HUES6 (cell line): ENCODE measurements around the gene CD99.

ENCODE experiments used
- H3K27ac ChIP-seq: 2 replicates; pipeline ENCODE4 v1.7.0; 2013; ENCODE audit warnings: low read depth, mild to moderate bottlenecking, low read length, inconsistent platforms
- H3K27me3 ChIP-seq: 2 replicates; pipeline ENCODE4 v1.6.1; 2013; ENCODE audit warnings: low read length; ENCODE audit not compliant: control insufficient read depth, insufficient read depth
- H3K36me3 ChIP-seq: 2 replicates; pipeline ENCODE4 v1.6.1; 2013; ENCODE audit warnings: low read length; ENCODE audit not compliant: control insufficient read depth, insufficient read depth
- H3K4me1 ChIP-seq: 2 replicates; pipeline ENCODE4 v1.6.1; 2013; ENCODE audit warnings: low read length; ENCODE audit not compliant: control insufficient read depth, insufficient read depth
- H3K4me3 ChIP-seq: 2 replicates; pipeline ENCODE4 v1.5.1; 2013; ENCODE audit warnings: low read depth, low read length
- H3K9ac ChIP-seq: one replicate; pipeline ENCODE4 v1.6.1; 2013; ENCODE audit warnings: mild to moderate bottlenecking, low read length
- H3K9me3 ChIP-seq: 2 replicates; pipeline ENCODE4 v1.6.1; 2013; ENCODE audit warnings: low read depth, low read length; ENCODE audit not compliant: control insufficient read depth, insufficient read depth

CD99 gene

DNA sequence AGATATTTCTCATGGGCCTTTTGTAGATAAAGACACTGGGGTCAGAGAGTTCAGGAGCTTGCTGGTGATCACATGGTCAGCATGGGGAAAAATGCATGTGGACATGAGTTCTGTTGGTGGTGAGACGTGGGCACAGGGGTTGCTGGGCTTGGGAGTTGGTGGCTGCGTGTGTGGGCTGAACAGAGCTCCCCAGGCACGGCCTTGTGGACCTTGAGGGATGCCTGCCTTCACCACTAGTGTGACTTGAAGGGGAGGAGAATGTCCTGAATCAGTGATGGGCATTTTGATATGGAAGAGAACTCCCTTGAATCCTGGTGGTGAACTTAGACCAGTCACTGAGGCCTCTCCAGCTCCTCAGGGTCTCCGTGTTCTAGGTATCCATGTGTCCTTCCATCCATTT lies 8.9 kb downstream of the CD99 start:
- Histone ChIP-seq H3K4me1 (peaks cover 18% of the 10 kb centered on the region), H3K27me3 (peaks cover 6% of the 10 kb centered on the region), H3K36me3 (no peaks in the 10 kb centered on the region; the same call in 1 of the 2 replicates), H3K9me3 (no peaks in the 10 kb centered on the region), H3K4me3 (no peak overlapping the region), H3K27ac (no peak overlapping the region), H3K9ac (no peak overlapping the region)

DNA sequence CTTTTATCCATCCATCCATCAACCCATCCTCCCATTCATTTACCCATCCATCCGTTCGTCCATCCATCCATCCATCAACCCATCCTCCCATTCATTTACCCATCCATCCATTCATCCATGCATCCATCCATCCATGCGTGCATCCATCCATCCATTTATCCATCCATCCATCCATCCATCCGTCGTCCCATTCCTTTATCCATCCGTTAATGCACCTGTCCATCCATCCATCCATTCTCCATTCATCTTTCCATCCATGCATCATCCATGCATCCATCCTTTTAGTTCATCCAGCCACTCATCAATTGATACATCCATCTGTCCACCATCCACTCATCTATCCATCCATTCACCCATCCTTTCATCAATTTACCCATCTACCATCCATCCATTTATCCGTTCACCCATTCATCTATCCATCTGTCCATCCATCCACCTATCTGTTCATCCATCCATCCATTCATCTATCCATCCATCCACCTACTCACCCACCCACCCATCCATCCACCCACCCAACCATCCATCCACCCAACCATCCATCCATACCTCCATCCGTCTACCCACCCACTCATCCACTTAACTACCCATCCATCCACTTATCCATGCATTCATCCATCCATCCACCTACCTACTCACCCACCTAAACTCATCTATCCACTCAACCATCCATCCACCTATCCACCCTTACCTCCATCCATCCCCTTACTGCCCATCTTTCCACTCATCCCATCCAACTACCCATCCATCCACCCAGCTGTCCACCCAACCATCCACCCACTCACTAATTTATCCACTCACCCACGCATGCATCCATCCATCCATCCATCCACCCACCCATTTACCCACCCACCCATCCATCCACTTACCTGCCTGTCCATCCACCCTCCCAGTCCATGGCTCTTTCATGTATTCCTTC lies 9.6 kb downstream of the CD99 start:
- H3K4me3 ChIP-seq, result no peak overlapping the region
- H3K4me1 ChIP-seq, result peaks cover 18% of the 10 kb centered on the region
- H3K27ac ChIP-seq, result no peak overlapping the region
- H3K9ac ChIP-seq, result no peak overlapping the region
- no peaks in the 10 kb centered on the region for H3K9me3 ChIP-seq
- H3K36me3 ChIP-seq, result no peaks in the 10 kb centered on the region; the same call in 1 of the 2 replicates
- H3K27me3 ChIP-seq, result peaks cover 4% of the 10 kb centered on the region; the same call in 1 of the 2 replicates

DNA sequence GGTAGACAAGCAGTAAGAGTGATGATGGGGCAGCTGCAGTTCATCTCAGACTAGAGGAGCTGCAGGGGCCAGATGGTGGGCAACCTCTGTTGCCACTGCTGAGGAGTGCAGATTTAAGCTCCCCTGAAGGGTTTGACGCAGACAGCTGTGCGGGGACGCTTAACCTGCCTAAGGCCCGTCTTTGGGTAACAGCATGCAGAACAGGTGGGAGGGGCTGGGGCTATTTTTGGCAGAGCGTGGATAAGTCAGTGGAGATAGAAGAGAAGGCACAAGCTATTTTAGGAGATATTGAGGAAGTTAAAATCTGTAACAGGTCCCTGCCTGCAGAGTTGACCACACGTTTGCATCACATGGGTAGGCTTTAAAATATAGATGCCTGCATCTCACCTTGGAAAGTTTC lies 10.5 kb downstream of the CD99 start:
- Histone ChIP-seq H3K27me3 (no peaks in the 10 kb centered on the region), H3K36me3 (no peaks in the 10 kb centered on the region; the same call in 1 of the 2 replicates), H3K9ac (no peak overlapping the region), H3K4me1 (peaks cover 18% of the 10 kb centered on the region), H3K4me3 (no peak overlapping the region), H3K9me3 (no peaks in the 10 kb centered on the region), H3K27ac (no peak overlapping the region)

DNA sequence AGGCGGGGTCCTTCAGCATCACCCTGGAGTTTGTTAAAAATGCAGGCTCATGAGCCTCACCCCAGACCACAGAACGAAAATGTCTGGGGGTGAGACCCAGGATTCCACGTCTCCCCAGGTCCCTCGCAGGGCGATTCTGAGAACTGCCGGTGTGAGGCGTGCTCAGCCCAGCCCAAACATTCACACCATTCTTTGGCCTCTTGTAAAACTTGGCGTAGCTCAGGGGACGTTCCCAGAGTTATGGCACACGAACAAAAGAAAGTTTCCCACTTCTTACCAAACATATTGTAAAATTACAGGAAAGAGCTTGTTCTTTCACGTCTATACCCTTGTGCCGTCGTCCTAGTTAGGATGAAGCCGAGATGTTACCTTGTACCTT lies 12.9 kb downstream of the CD99 start:
- no peaks in the 10 kb centered on the region for H3K9me3 ChIP-seq
- no peak overlapping the region; the same call in 1 of the 2 replicates for H3K27ac ChIP-seq
- H3K4me1 ChIP-seq, result peaks cover 34% of the 10 kb centered on the region
- H3K36me3 ChIP-seq, result peaks cover under 1% of the 10 kb centered on the region; the same call in 1 of the 2 replicates
- no peak overlapping the region for H3K9ac ChIP-seq
- no peaks in the 10 kb centered on the region for H3K27me3 ChIP-seq
- no peak overlapping the region for H3K4me3 ChIP-seq

DNA sequence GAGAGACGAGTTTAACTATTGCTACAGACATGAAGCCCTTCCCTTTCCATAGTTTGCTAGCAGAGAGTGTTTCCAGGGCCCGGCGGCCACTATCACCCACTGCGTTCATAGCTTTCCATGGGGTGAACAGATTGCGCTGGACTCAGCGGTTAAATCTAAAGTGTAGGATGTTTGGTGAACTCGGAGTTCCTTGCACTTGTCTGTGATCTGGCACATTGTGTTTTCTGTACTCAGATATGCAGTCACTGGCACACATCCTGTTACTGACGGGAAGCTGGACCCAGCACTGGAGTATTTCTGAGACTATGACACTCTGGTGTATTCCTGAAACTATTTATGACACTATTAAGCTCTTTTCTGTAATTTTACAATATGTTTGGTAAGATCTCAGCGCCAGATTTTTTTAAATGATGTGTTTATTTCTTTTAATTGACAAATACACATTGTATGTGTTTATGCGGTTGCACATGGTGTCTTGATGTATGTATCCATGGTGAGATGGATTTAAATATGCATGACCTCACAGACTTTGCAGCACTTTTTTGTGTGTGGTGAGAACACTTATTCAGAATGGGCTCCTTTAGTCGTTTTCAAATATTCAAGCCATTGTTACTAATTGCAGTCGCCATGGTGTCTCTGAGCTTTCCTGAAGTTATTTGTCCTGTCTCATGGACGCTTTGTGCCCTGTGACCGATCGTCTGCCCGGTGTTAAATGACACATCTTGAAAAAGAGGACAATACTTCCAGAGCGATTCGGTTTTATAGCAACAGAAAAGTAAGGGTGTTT lies 14.1 kb downstream of the CD99 start:
- H3K4me1 ChIP-seq, result peaks cover 47% of the 10 kb centered on the region
- H3K9ac ChIP-seq, result no peak overlapping the region
- no peaks in the 10 kb centered on the region for H3K9me3 ChIP-seq
- H3K27me3 ChIP-seq, result no peaks in the 10 kb centered on the region
- no peak overlapping the region for H3K27ac ChIP-seq
- H3K36me3 ChIP-seq, result peaks cover 4% of the 10 kb centered on the region; the same call in 1 of the 2 replicates
- no peak overlapping the region for H3K4me3 ChIP-seq

DNA sequence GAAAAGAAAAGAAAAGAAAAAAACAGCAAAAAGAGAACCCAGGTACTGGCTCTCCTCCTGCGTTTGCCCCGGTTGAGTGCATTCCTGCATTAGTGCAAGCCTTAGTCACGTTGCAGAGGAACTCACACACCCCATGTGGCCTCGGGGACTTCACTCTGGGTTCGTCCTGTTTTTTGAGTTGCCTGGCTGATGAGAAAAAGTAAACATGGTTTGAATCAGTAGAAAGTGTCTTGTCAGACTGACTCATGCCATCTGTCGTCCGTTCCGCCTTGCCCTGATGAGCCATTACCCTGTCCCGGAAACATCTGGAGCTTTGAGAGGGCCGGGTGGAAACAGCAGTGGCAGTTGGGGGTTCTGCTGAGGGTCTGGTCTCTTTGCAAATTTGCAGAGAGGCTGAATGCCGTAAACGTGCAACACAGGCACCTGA lies 16.3 kb downstream of the CD99 start:
- peak overlapping the region; percentile 26; the same call in 1 of the 2 replicates for H3K27ac ChIP-seq
- H3K27me3 ChIP-seq, result no peaks in the 10 kb centered on the region
- peaks cover 51% of the 10 kb centered on the region for H3K4me1 ChIP-seq
- peaks cover 4% of the 10 kb centered on the region; the same call in 1 of the 2 replicates for H3K36me3 ChIP-seq
- H3K9me3 ChIP-seq, result no peaks in the 10 kb centered on the region
- peak overlapping the region; percentile 21 for H3K9ac ChIP-seq
- no peak overlapping the region for H3K4me3 ChIP-seq

DNA sequence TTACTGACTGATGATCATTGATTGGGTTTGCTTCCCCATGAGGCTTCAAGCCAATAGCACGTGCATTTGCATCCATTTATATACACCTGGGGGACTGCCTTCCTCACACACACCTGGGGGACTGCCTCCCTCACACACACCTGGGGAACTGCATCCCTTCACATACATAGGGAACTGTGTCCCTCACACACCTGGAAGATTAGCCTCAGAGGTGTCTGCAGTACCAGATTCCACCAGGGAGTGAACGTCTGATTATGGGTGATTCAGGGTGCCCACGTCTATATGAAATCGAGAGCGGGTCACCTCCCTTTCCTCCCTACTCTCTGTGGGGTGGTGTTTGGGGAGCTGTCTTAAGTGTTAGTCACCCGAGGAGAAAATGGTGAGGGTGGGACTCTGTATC lies 16.9 kb downstream of the CD99 start:
- no peak overlapping the region for H3K4me3 ChIP-seq
- peak overlapping the region; percentile 26; the same call in 1 of the 2 replicates for H3K27ac ChIP-seq
- H3K9me3 ChIP-seq, result no peaks in the 10 kb centered on the region
- H3K27me3 ChIP-seq, result no peaks in the 10 kb centered on the region
- H3K36me3 ChIP-seq, result peaks cover 9% of the 10 kb centered on the region; the same call in 1 of the 2 replicates
- H3K9ac ChIP-seq, result no peak overlapping the region
- H3K4me1 ChIP-seq, result peaks cover 49% of the 10 kb centered on the region

DNA sequence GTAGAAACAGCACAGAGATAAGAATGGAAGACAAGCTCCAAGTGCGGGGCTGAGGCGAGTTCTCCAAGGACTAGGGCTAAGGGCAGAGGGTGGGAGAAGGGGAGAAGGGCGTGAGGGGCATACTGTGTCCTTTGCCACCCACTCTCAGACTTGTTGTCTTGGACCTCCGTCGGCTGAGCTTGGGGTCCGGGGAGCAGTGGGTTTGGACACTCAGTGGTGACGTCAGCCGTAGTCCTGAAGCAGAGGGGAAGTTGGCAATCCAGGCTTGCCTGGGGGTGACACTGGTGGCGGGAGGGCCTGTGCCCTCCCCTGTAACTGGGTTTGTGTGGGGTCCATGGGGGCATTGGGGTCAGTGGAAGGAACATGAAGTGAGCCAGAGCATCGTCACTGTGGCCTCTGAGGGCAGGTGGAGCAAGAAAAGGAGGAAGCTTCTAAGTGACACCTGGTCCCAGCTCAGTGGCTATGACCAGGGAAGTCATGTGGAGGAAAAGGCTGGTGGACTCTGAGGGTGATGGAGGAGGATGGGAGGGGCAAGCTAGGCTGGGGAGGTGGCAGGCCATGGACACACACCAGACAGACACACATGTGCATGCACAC lies 17.6 kb downstream of the CD99 start:
- Histone ChIP-seq H3K9ac (no peak overlapping the region), H3K4me3 (no peak overlapping the region), H3K27ac (no peak overlapping the region), H3K9me3 (no peaks in the 10 kb centered on the region), H3K4me1 (peaks cover 43% of the 10 kb centered on the region), H3K36me3 (peaks cover 12% of the 10 kb centered on the region; the same call in 1 of the 2 replicates), H3K27me3 (no peaks in the 10 kb centered on the region)

DNA sequence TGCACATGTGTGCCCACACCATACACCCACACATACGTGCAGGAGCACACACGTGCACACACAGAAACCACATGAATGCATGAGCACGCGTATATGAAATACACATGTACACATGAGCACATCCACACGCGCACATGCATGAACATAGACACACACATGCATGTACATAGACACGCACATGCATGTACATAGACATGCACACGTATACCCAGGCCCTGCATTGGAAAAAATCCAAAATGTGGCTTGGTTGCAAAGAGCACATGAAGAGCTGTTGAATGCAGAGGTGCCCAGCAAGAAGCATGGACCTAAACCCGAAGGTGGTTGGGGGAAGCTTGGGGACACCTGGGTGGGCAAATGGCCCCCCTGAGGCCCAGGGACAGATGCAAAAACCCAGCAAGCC lies 18.5 kb downstream of the CD99 start:
- H3K27ac ChIP-seq, result peak overlapping the region; percentile 92
- H3K4me3 ChIP-seq, result peak overlapping the region; percentile 3; the same call in 1 of the 2 replicates
- peaks cover 12% of the 10 kb centered on the region; the same call in 1 of the 2 replicates for H3K36me3 ChIP-seq
- peak overlapping the region; percentile 48 for H3K9ac ChIP-seq
- peaks cover 39% of the 10 kb centered on the region for H3K4me1 ChIP-seq
- H3K9me3 ChIP-seq, result no peaks in the 10 kb centered on the region
- H3K27me3 ChIP-seq, result no peaks in the 10 kb centered on the region

DNA sequence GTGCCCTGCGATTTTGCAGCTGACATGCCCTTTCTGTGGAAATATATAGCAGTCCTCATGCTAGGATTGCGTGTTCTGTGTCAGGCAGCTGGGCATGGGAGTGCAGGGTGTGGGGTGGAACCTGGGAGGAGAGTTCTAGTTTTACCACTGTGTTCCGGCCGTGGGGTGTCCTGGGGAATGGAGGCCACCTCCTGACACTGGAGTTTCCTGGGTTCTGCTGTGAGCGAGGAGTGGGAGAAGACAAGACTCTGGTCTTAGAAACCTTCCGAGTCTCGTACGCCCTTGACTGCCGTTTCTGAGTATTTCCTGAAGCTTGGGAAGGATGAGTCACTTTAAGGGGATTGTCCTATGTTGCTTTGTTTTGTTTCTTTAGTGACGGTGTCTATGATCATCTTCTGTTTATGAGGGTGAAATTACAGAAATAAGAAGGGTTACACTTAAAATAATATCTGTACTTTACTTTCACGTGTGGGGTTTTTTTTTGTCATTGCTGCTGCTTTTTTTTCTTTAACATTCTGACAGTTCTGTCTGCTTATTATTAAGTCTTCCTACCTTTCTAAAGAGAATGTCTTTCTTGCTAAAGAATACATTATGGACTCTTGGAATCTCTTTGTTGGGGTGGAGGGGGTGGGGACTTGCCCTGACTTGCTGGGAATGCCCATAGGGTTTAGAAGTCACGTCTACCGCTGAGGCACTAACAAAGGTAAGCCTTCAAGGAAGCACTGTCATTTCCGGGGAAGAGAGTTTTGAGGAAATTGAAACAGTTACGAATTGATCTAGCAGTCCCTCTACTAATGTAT lies 19.1 kb downstream of the CD99 start:
- Histone ChIP-seq H3K4me1 (peaks cover 39% of the 10 kb centered on the region), H3K27ac (peak overlapping the region; percentile 92), H3K4me3 (peak overlapping the region; percentile 3; the same call in 1 of the 2 replicates), H3K27me3 (no peaks in the 10 kb centered on the region), H3K36me3 (peaks cover 16% of the 10 kb centered on the region; the same call in 1 of the 2 replicates), H3K9me3 (peaks cover 3% of the 10 kb centered on the region; the same call in 1 of the 2 replicates), H3K9ac (peak overlapping the region; percentile 48)
